Common myeloid progenitor, CD34-positive (primary cell): Measurements from ENCODE around the gene MEGF11.

Source experiments
- CTCF ChIA-PET: fragments of 350-600 bp; sonication (Branson Sonifier 250); formaldehyde crosslinking; loops from one replicate; lab custom pipeline; 2021; ENCODE audit warnings: antibody characterized with exemption; lab: Charles Lee
- POLR2A ChIA-PET: fragments of 350-600 bp; sonication (Branson Sonifier 250); formaldehyde crosslinking; loops from one replicate; lab custom pipeline; 2021; ENCODE audit warnings: antibody characterized with exemption; lab: Charles Lee
- DNase-seq, 3 donors: peaks; one replicate each; pipeline versions ENCODE4 v3.0.0 to v3.0.0-alpha.2; 2013
- H3K27ac ChIP-seq, 2 experiments: 1 replicate in 1 of 2; 2 replicates in 1 of 2; pipeline ENCODE4 v1.7.0; 2013; ENCODE audit warnings: inconsistent platforms in 2 of 2, low read length in 2 of 2, mild to moderate bottlenecking in 2 of 2, low read depth in 1 of 2, moderate library complexity in 1 of 2; ENCODE audit not compliant: severe bottlenecking in 2 of 2, insufficient read depth in 1 of 2, poor library complexity in 1 of 2
- H3K27me3 ChIP-seq, 5 experiments: replicated peaks in 2 of 5; 1 replicate in 3 of 5; 2 replicates in 2 of 5; pipeline versions ENCODE4 v1.6.1 to v1.7.0; 2013; ENCODE audit warnings: low read length in 4 of 5, mild to moderate bottlenecking in 2 of 5, moderate library complexity in 2 of 5, inconsistent platforms in 1 of 5; ENCODE audit not compliant: insufficient read depth in 5 of 5, control insufficient read depth in 4 of 5
- H3K36me3 ChIP-seq, 4 experiments: 1 replicate in 2 of 4; 2 replicates in 2 of 4; pipeline versions ENCODE4 v1.6.1 to v1.7.0; 2013; ENCODE audit warnings: low read length in 3 of 4, control low read depth in 1 of 4, mild to moderate bottlenecking in 1 of 4; ENCODE audit not compliant: control insufficient read depth in 4 of 4, insufficient read depth in 4 of 4
- H3K4me1 ChIP-seq, 4 experiments: 1 replicate in 3 of 4; 2 replicates in 1 of 4; pipeline versions ENCODE4 v1.6.1 to v1.7.1; 2013; ENCODE audit warnings: low read length in 3 of 4, mild to moderate bottlenecking in 3 of 4, control low read depth in 1 of 4, inconsistent platforms in 1 of 4, moderate library complexity in 1 of 4; ENCODE audit not compliant: control insufficient read depth in 4 of 4, insufficient read depth in 4 of 4; ENCODE audit errors: control extremely low read depth in 1 of 4
- H3K4me3 ChIP-seq, 7 experiments: 1 replicate in 4 of 7; 2 replicates in 3 of 7; pipeline versions ENCODE4 v1.5.1 to v1.7.0; 2013; ENCODE audit warnings: mild to moderate bottlenecking in 7 of 7, low read length in 6 of 7, moderate library complexity in 6 of 7, inconsistent platforms in 2 of 7, low read depth in 2 of 7, control low read depth in 1 of 7; ENCODE audit not compliant: insufficient read depth in 4 of 7, control insufficient read depth in 1 of 7; ENCODE audit errors: extremely low read depth in 1 of 7
- H3K9me3 ChIP-seq, 5 experiments: 1 replicate in 4 of 5; 2 replicates in 1 of 5; pipeline versions ENCODE4 v1.6.1 to v1.7.1; 2013; ENCODE audit warnings: low read length in 4 of 5, mild to moderate bottlenecking in 2 of 5, inconsistent platforms in 1 of 5, low read depth in 1 of 5, moderate library complexity in 1 of 5; ENCODE audit not compliant: control insufficient read depth in 4 of 5, insufficient read depth in 2 of 5; ENCODE audit errors: control extremely low read depth in 1 of 5
- WGBS: methylation state at CpG from one replicate; pipeline ENCODE4 v1.1.5; 2013; ENCODE audit not compliant: insufficient coverage; 5-methylcytosine and 5-hydroxymethylcytosine counted together

The MEGF11 gene

GRCh38 chr15:66138096-66138783 is 115.3 kb downstream of the MEGF11 start:
- H3K27me3 ChIP-seq, result peaks cover 0 to 6% (median 0%) of the 10 kb centered on the region in 5 experiments
- no peaks in the 10 kb centered on the region for H3K9me3 ChIP-seq
- no peaks in the 10 kb centered on the region for H3K36me3 ChIP-seq
- no peaks in the 10 kb centered on the region for H3K4me1 ChIP-seq
- no peak for DNase-seq
- no peak overlapping the region for H3K27ac ChIP-seq
- POLR2A ChIA-PET, result no interaction called here
- 98% methylated on average over 9 of the region's 10 CpGs for WGBS
- CTCF ChIA-PET, result interaction anchor here (0.5 kb wide), 1 partner anchor 72 kb away, joined by 3 read pairs; no protein-coding TSS in a partner anchor
- no peak overlapping the region for H3K4me3 ChIP-seq

GRCh38 chr15:66136948-66137347 is 116.6 kb downstream of the MEGF11 start:
- Histone ChIP-seq H3K36me3 (no peaks in the 10 kb centered on the region), H3K27ac (no peak overlapping the region), H3K9me3 (no peaks in the 10 kb centered on the region), H3K4me3 (no peak overlapping the region), H3K4me1 (no peaks in the 10 kb centered on the region), H3K27me3 (peaks cover 0 to 4% (median 0%) of the 10 kb centered on the region in 5 experiments)
- ChIA-PET POLR2A (no interaction called here), CTCF (no interaction called here)
- no peak for DNase-seq
- 100% methylated on average over 1 of the region's 2 CpGs for WGBS

- no CpG with 5 or more reads among the region's 1 CpG for WGBS
- Histone ChIP-seq H3K36me3 (no peaks in the 10 kb centered on the region), H3K27me3 (peaks cover 0 to 5% (median 0%) of the 10 kb centered on the region in 5 experiments), H3K27ac (no peak overlapping the region), H3K9me3 (no peaks in the 10 kb centered on the region), H3K4me1 (no peaks in the 10 kb centered on the region), H3K4me3 (no peak overlapping the region)
- DNase-seq, result no peak
- POLR2A ChIA-PET, result no interaction called here
- CTCF ChIA-PET, result no interaction called here
These were observed 117.9 kb downstream of the MEGF11 start for GRCh38 chr15:66135664-66136063.

- 82% methylated on average over 2 of the region's 3 CpGs for WGBS
- peaks cover 0 to 10% (median 0%) of the 10 kb centered on the region in 5 experiments for H3K27me3 ChIP-seq
- no peaks in the 10 kb centered on the region for H3K4me1 ChIP-seq
- CTCF ChIA-PET, result no interaction called here
- POLR2A ChIA-PET, result no interaction called here
- no peak overlapping the region for H3K4me3 ChIP-seq
- no peaks in the 10 kb centered on the region for H3K9me3 ChIP-seq
- DNase-seq, result no peak
- H3K36me3 ChIP-seq, result no peaks in the 10 kb centered on the region
- no peak overlapping the region for H3K27ac ChIP-seq
These were observed 119.3 kb downstream of the MEGF11 start for GRCh38 chr15:66134284-66134683.

GRCh38 chr15:66133247-66133885 is 120.2 kb downstream of the MEGF11 start:
- ChIA-PET CTCF (interaction anchor here (0.5 kb wide), 1 partner anchor 469 kb away, joined by 3 read pairs; no protein-coding TSS in a partner anchor), POLR2A (no interaction called here)
- 95% methylated on average over 3 of the region's 10 CpGs for WGBS
- H3K9me3 ChIP-seq, result no peaks in the 10 kb centered on the region
- no peaks in the 10 kb centered on the region for H3K36me3 ChIP-seq
- H3K4me3 ChIP-seq, result no peak overlapping the region
- H3K27ac ChIP-seq, result no peak overlapping the region
- DNase-seq, result no peak
- H3K27me3 ChIP-seq, result peaks cover 0 to 12% (median 0%) of the 10 kb centered on the region in 5 experiments
- H3K4me1 ChIP-seq, result no peaks in the 10 kb centered on the region

- CTCF ChIA-PET, result no interaction called here
- Histone ChIP-seq H3K27ac (no peak overlapping the region), H3K4me1 (no peaks in the 10 kb centered on the region), H3K9me3 (no peaks in the 10 kb centered on the region), H3K4me3 (no peak overlapping the region), H3K27me3 (peaks cover 0 to 14% (median 6%) of the 10 kb centered on the region in 5 experiments), H3K36me3 (no peaks in the 10 kb centered on the region)
- DNase-seq, result no peak
- POLR2A ChIA-PET, result no interaction called here
- 87% methylated on average over 2 of the region's 5 CpGs for WGBS
These were observed 121.2 kb downstream of the MEGF11 start for GRCh38 chr15:66132251-66132816.

- H3K27me3 ChIP-seq, result peaks cover 0 to 14% (median 6%) of the 10 kb centered on the region in 5 experiments
- H3K9me3 ChIP-seq, result no peaks in the 10 kb centered on the region
- 91% methylated on average over 6 of the region's 6 CpGs for WGBS
- H3K27ac ChIP-seq, result no peak overlapping the region
- DNase-seq, result no peak
- no peaks in the 10 kb centered on the region for H3K36me3 ChIP-seq
- no peaks in the 10 kb centered on the region for H3K4me1 ChIP-seq
- POLR2A ChIA-PET, result no interaction called here
- CTCF ChIA-PET, result interaction anchor here (1.3 kb wide), 1 partner anchor 13 kb away, joined by 5 read pairs; no protein-coding TSS in a partner anchor
- no peak overlapping the region for H3K4me3 ChIP-seq
These were observed 121.7 kb downstream of the MEGF11 start for GRCh38 chr15:66131831-66132230.
